Neural cell (in vitro differentiated cells): ENCODE measurements around the gene IL20RA. TPM values are rescaled to one million over a fixed set of nuclear protein-coding genes. Genes with fewer than 3 reads are reported as not detected.

ENCODE experiments used
- H2AFZ ChIP-seq: fragments of 200-600, 300-800 bp; sonication (generic), shearing (Covaris generic); 2 replicates; pipeline ENCODE4 v1.6.0; 2014; ENCODE audit warnings: low read depth, mild to moderate bottlenecking, antibody characterized with exemption, low read length, moderate library complexity
- H3F3A ChIP-seq: fragments of 200-600 bp; shearing (Covaris generic); 2 replicates; pipeline ENCODE4 v1.6.1; 2016; ENCODE audit warnings: mild to moderate bottlenecking, moderate library complexity, mixed read lengths, antibody characterized with exemption, low read length; ENCODE audit not compliant: insufficient read depth, poor library complexity, severe bottlenecking
- H3K27ac ChIP-seq: fragments of 200-600, 300-800 bp; sonication (generic), shearing (Covaris generic); 2 replicates; pipeline ENCODE4 v1.5.1; 2014; ENCODE audit warnings: mild to moderate bottlenecking, low read length, moderate library complexity
- H3K27me3 ChIP-seq: fragments of 300-800, 200-600 bp; sonication (generic), shearing (Covaris generic); 2 replicates; pipeline ENCODE4 v1.6.0; 2014; ENCODE audit warnings: mild to moderate bottlenecking, low read depth, low read length, moderate library complexity; ENCODE audit not compliant: insufficient read depth
- H3K36me3 ChIP-seq: fragments of 300-800, 200-600 bp; sonication (generic), shearing (Covaris generic); 2 replicates; pipeline ENCODE4 v1.5.1; 2014; ENCODE audit warnings: mild to moderate bottlenecking, antibody characterized with exemption, low read length, moderate library complexity; ENCODE audit not compliant: insufficient read depth
- H3K4me2 ChIP-seq: fragments of 300-800, 200-600 bp; sonication (generic), shearing (Covaris generic); 2 replicates; pipeline ENCODE4 v1.6.0; 2014; ENCODE audit warnings: mild to moderate bottlenecking, low read length
- H3K4me3 ChIP-seq: fragments of 300-800, 200-600 bp; sonication (generic), shearing (Covaris generic); 2 replicates; pipeline ENCODE4 v1.5.1; 2014; ENCODE audit warnings: mild to moderate bottlenecking, low read length, moderate library complexity
- H3K79me2 ChIP-seq: fragments of 200-600 bp; shearing (Covaris generic); replicated peaks from 2 replicates; pipeline ENCODE4 v1.6.0; 2014; ENCODE audit warnings: mild to moderate bottlenecking, low read length, moderate library complexity; ENCODE audit not compliant: insufficient read depth
- H3K9ac ChIP-seq: fragments of 300-800, 200-600 bp; sonication (generic), shearing (Covaris generic); 2 replicates; pipeline ENCODE4 v1.6.1; 2016; ENCODE audit warnings: mild to moderate bottlenecking, low read length, mixed read lengths
- H3K9me2 ChIP-seq: fragments of 200-600 bp; shearing (Covaris generic); 2 replicates; pipeline ENCODE4 v1.6.1; 2016; ENCODE audit warnings: mild to moderate bottlenecking, low read length, mixed read lengths; ENCODE audit not compliant: insufficient read depth
- H3K9me3 ChIP-seq: fragments of 200-600, 300-800 bp; sonication (generic), shearing (Covaris generic); 2 replicates; pipeline ENCODE4 v1.6.1; 2016; ENCODE audit warnings: mild to moderate bottlenecking, mixed run types, low read length, moderate library complexity, mixed read lengths
- H4K20me1 ChIP-seq: fragments of 200-600 bp; shearing (Covaris generic); 2 replicates; pipeline ENCODE4 v1.6.1; 2016; ENCODE audit warnings: mild to moderate bottlenecking, mixed run types; ENCODE audit not compliant: insufficient read depth
- CTCF ChIP-seq: fragments of 450-650 bp; IDR thresholded peaks from 2 replicates; pipeline ENCODE4 v1.5.1; 2014; ENCODE audit warnings: antibody characterized with exemption, mild to moderate bottlenecking, moderate library complexity; ENCODE audit not compliant: poor library complexity, severe bottlenecking
- EP300 ChIP-seq: fragments of 450-650 bp; conservative IDR thresholded peaks from 2 replicates; pipeline ENCODE4 v1.6.1; 2014; ENCODE audit warnings: antibody characterized with exemption, mild to moderate bottlenecking, moderate library complexity; ENCODE audit not compliant: poor library complexity, severe bottlenecking
- EZH2 ChIP-seq: fragments of 200-600, 300-800 bp; shearing (Covaris generic), sonication (generic); IDR thresholded peaks from 2 replicates; pipeline ENCODE4 v1.6.1; 2014; ENCODE audit warnings: antibody characterized with exemption, low read length, borderline replicate concordance, mild to moderate bottlenecking; ENCODE audit not compliant: insufficient read depth, poor library complexity, severe bottlenecking
- MXI1 ChIP-seq: fragments of 450-650 bp; conservative IDR thresholded peaks from 2 replicates; pipeline ENCODE4 v1.6.1; 2014; ENCODE audit warnings: antibody characterized with exemption, mild to moderate bottlenecking; ENCODE audit not compliant: poor library complexity, severe bottlenecking
- POLR2AphosphoS5 ChIP-seq: IDR thresholded peaks from 2 replicates; pipeline ENCODE4 v1.6.1; 2012
- RAD21 ChIP-seq: fragments of 450-650 bp; conservative IDR thresholded peaks from 2 replicates; pipeline ENCODE4 v1.6.1; 2014; ENCODE audit warnings: antibody characterized with exemption, mild to moderate bottlenecking, moderate library complexity
- REST ChIP-seq: IDR thresholded peaks from 2 replicates; pipeline ENCODE4 v1.6.1; 2012; ENCODE audit warnings: borderline replicate concordance
- SMC3 ChIP-seq: fragments of 450-650 bp; conservative IDR thresholded peaks from 2 replicates; pipeline ENCODE4 v1.6.1; 2014; ENCODE audit warnings: antibody characterized with exemption, mild to moderate bottlenecking, moderate library complexity; ENCODE audit not compliant: poor library complexity
- TAF1 ChIP-seq: IDR thresholded peaks from 2 replicates; pipeline ENCODE4 v1.6.1; 2012; ENCODE audit warnings: low read depth
- polyA minus RNA-seq: library from RNA; depleted of rRNA, polyadenylated mRNA; stranded (reverse); fragments of >200 nt; gene quantifications from 2 replicates; pipeline ENCODE4 v1.2.3, GENCODE V29; 2014
- polyA plus RNA-seq: library from polyadenylated mRNA; depleted of rRNA; stranded (reverse); fragments of >200 nt; gene quantifications from 2 replicates; pipeline ENCODE4 v1.2.3, GENCODE V29; 2014

The IL20RA gene
- not detected in 2 replicates for polyA plus RNA-seq
- not detected in 2 replicates for polyA minus RNA-seq

- H3K36me3 ChIP-seq: no peaks in the 10 kb centered on the region
- H3K27ac ChIP-seq: no peak within 1 kb of the TSS
- H3K79me2 ChIP-seq: no peaks in the 10 kb centered on the region
- no peaks in the 10 kb centered on the region for H3F3A ChIP-seq
- peaks cover 45% of the 10 kb centered on the region for H3K27me3 ChIP-seq
- no peak within 1 kb of the TSS for H3K9ac ChIP-seq
- no peaks in the 10 kb centered on the region for H4K20me1 ChIP-seq
- H3K9me2 ChIP-seq: no peaks in the 10 kb centered on the region
- H2AFZ ChIP-seq: no peak within 1 kb of the TSS
- H3K9me3 ChIP-seq: no peaks in the 10 kb centered on the region
- peak within 1 kb of the TSS; percentile 64 for H3K4me3 ChIP-seq
- H3K4me2 ChIP-seq: peak within 1 kb of the TSS; percentile 30
- TF ChIP-seq EZH2 (peak; percentile 43), RAD21 (no peak), REST (no peak), SMC3 (no peak), MXI1 (no peak)
These were observed at the start of gene IL20RA for GRCh38 chr6:137044366-137045221. IL20RA (minus strand) TSS chr6:137044965; CDS start chr6:137044728, 237 bp downstream.

GRCh38 chr6:137093183-137094069 lies 48.7 kb upstream of the IL20RA start:
- H3K9me3 ChIP-seq: no peaks in the 10 kb centered on the region
- H2AFZ ChIP-seq: no peak overlapping the region
- no peaks in the 10 kb centered on the region for H3K36me3 ChIP-seq
- H3K4me2 ChIP-seq: no peak overlapping the region
- TF ChIP-seq EZH2: no peak
- no peaks in the 10 kb centered on the region for H3K79me2 ChIP-seq
- no peaks in the 10 kb centered on the region for H4K20me1 ChIP-seq
- H3K9me2 ChIP-seq: no peaks in the 10 kb centered on the region
- no peak overlapping the region for H3K27ac ChIP-seq
- H3K27me3 ChIP-seq: no peaks in the 10 kb centered on the region
- no peaks in the 10 kb centered on the region for H3F3A ChIP-seq
- H3K9ac ChIP-seq: no peak overlapping the region
- H3K4me3 ChIP-seq: no peak overlapping the region

GRCh38 chr6:137092018-137092417 lies 47.3 kb upstream of the IL20RA start:
- Histone ChIP-seq H4K20me1 (no peaks in the 10 kb centered on the region), H3K27me3 (no peaks in the 10 kb centered on the region), H3K9me3 (no peaks in the 10 kb centered on the region), H3K9me2 (no peaks in the 10 kb centered on the region), H3F3A (no peaks in the 10 kb centered on the region), H2AFZ (no peak overlapping the region), H3K27ac (no peak overlapping the region), H3K9ac (no peak overlapping the region), H3K4me3 (no peak overlapping the region), H3K4me2 (no peak overlapping the region), H3K79me2 (no peaks in the 10 kb centered on the region), H3K36me3 (no peaks in the 10 kb centered on the region)
- TF ChIP-seq CTCF (no peak), EP300 (no peak), SMC3 (no peak), MXI1 (no peak), POLR2AphosphoS5 (no peak), RAD21 (no peak), REST (no peak), EZH2 (no peak), TAF1 (no peak)
